HG02870 (cell line): ENCODE measurements around the gene ASPSCR1.
"Not testable (repeated sequence)": the region's sequence is repeated elsewhere in the genome, so short reads cannot be mapped to it uniquely, and the experiment has no call there.

Source experiments
- ATAC-seq: cut with Tn5 transposase; IDR thresholded peaks from one replicate; pipeline ENCODE4 v1.9.1; 2021; ENCODE audit warnings: mild to moderate bottlenecking, moderate library complexity; ENCODE audit not compliant: unreplicated experiment

Gene ASPSCR1

GRCh38 chr17:82035956-82036633, 58.7 kb downstream of the ASPSCR1 start:
- no peak for ATAC-seq

- ATAC-seq: no peak
These were observed 59.2 kb downstream of the ASPSCR1 start for GRCh38 chr17:82036634-82037091.

GRCh38 chr17:82037092-82037888, 59.9 kb downstream of the ASPSCR1 start, which contains the start of gene DCXR:
Gene DCXR, minus strand, starts transcription at chr17:82037697. Its CDS starts 15 bp downstream, at chr17:82037682.
- peak; percentile 90 for ATAC-seq

GRCh38 chr17:82037889-82038195, 60.4 kb downstream of the ASPSCR1 start:
- no peak for ATAC-seq

- ATAC-seq: not testable (repeated sequence)
These were observed 61.5 kb downstream of the ASPSCR1 start for GRCh38 chr17:82038796-82039409.

- ATAC-seq: no peak
These were observed 62.4 kb downstream of the ASPSCR1 start for GRCh38 chr17:82039695-82040299.

GRCh38 chr17:82041144-82041814, 63.9 kb downstream of the ASPSCR1 start:
- no peak for ATAC-seq

- ATAC-seq: no peak
These were observed 65.2 kb downstream of the ASPSCR1 start for GRCh38 chr17:82042649-82043048.

GRCh38 chr17:82043507-82043906, 66.1 kb downstream of the ASPSCR1 start:
- ATAC-seq: no peak

GRCh38 chr17:82045936-82046484, 68.6 kb downstream of the ASPSCR1 start:
- ATAC-seq: no peak

GRCh38 chr17:82046903-82047302, 69.5 kb downstream of the ASPSCR1 start:
- no peak for ATAC-seq

- ATAC-seq: no peak
These were observed 70.0 kb downstream of the ASPSCR1 start for GRCh38 chr17:82047379-82047778.

GRCh38 chr17:82047914-82048570, 70.6 kb downstream of the ASPSCR1 start:
- no peak for ATAC-seq

GRCh38 chr17:82048571-82048971, 71.1 kb downstream of the ASPSCR1 start:
- no peak for ATAC-seq

GRCh38 chr17:82049106-82049505, 71.7 kb downstream of the ASPSCR1 start:
- no peak for ATAC-seq

- ATAC-seq: no peak
These were observed 72.1 kb downstream of the ASPSCR1 start for GRCh38 chr17:82049521-82049971.

GRCh38 chr17:82050152-82050760, 72.8 kb downstream of the ASPSCR1 start:
- no peak for ATAC-seq

GRCh38 chr17:82050761-82051641, 73.6 kb downstream of the ASPSCR1 start:
- no peak for ATAC-seq
